Motor neuron (in vitro differentiated cells): ENCODE results near the gene ZNF598. TPM values are rescaled to one million over a fixed set of nuclear protein-coding genes. Genes with fewer than 3 reads are reported as not detected.
"Not testable (repeated sequence)": the region's sequence is repeated elsewhere in the genome, so short reads cannot be mapped to it uniquely, and the experiment has no call there.

Experiments used
- ATAC-seq, 8 experiments: fragments of 200-7000 bp; cut with Tn5 transposase; replicated peaks in 6 of 8; 2 replicates each; pipeline ENCODE4 v1.8.0; 2021; ENCODE audit warnings: mild to moderate bottlenecking in 8 of 8, moderate library complexity in 8 of 8
- H3K27ac ChIP-seq, 2 donors: fragments of 250-450 bp; sonication (Bioruptor Pico); 2 replicates each; pipeline ENCODE4 v1.9.0; 2021; ENCODE audit warnings: antibody characterized with exemption in 2 of 2, mild to moderate bottlenecking in 2 of 2, moderate library complexity in 1 of 2
- H3K4me1 ChIP-seq, 2 donors: fragments of 250-450 bp; sonication (Bioruptor Pico); replicated peaks in 1 of 2; 2 replicates each; pipeline ENCODE4 v1.6.1; 2021; ENCODE audit warnings: antibody characterized with exemption in 2 of 2, mild to moderate bottlenecking in 2 of 2, moderate library complexity in 1 of 2
- H3K4me3 ChIP-seq, 5 donors: fragments of 250-450 bp; sonication (Bioruptor Pico); 2 replicates each; pipeline ENCODE4 v1.9.0; 2021; ENCODE audit warnings: antibody characterized with exemption in 5 of 5, mild to moderate bottlenecking in 5 of 5, moderate library complexity in 4 of 5
- WGBS, 10 experiments: fragments of 450-650 bp; shearing (Covaris generic); methylation state at CpG; one replicate each; pipeline ENCODE4 v1.0.0; 2022; 5-methylcytosine and 5-hydroxymethylcytosine counted together
- in situ Hi-C, 9 experiments: fragments of 400-800 bp; cut with MboI; loops; one replicate each; pipeline ENCODE4 v1.15.0; 2021; ENCODE audit warnings: low sequenced_read_pairs in 9 of 9, low pct_unique_long_range_greater_than_20kb in 2 of 9; ENCODE audit not compliant: unreplicated experiment in 9 of 9
- total RNA-seq, 8 experiments: library from RNA; unstranded; fragments of 300-600 nt; gene quantifications; 2 replicates each; pipeline versions ENCODE4 v1.2.3 to v1.2.4, GENCODE V29; 2022

Gene ZNF598
- total RNA-seq, 8 experiments from 2014 or later, result 17.6 to 49.1 (median 27.6) TPM

- Histone ChIP-seq H3K27ac (peak overlapping the region in 1 of 2 donors; percentile 59), H3K4me3 (no peak overlapping the region), H3K4me1 (peaks cover 25 to 36% of the 10 kb centered on the region in 2 donors)
- WGBS, 10 experiments, result 56 to 85% (median 70%) methylated on average over 2 to 15 of the region's 41 CpGs; no CpG with 5 or more reads in 7 of the 10 experiments
- no peak for ATAC-seq
- in situ Hi-C loops, result loop anchor here in 1 of 9 experiments (25.0 kb wide), 1 partner anchor 99 kb away; the partner anchor contains the start of genes PKD1 and RAB26
Observed at GRCh38 chr16:2038382-2039231, 29.0 kb upstream of the ZNF598 start.

GRCh38 chr16:2037647-2038381, 28.2 kb upstream of the ZNF598 start:
- Histone ChIP-seq H3K4me1 (peaks cover 25 to 36% of the 10 kb centered on the region in 2 donors), H3K4me3 (no peak overlapping the region), H3K27ac (peak overlapping the region in 1 of 2 donors; percentile 28)
- ATAC-seq, result no peak
- WGBS, 10 experiments, result 60 to 100% (median 76%) methylated on average over 1 to 10 of the region's 29 CpGs; no CpG with 5 or more reads in 6 of the 10 experiments
- in situ Hi-C loops, result loop anchor here in 1 of 9 experiments (25.0 kb wide), 1 partner anchor 99 kb away; the partner anchor contains the start of genes PKD1 and RAB26

GRCh38 chr16:2037115-2037514, 27.5 kb upstream of the ZNF598 start:
- Histone ChIP-seq H3K4me3 (no peak overlapping the region), H3K4me1 (peaks cover 25 to 31% of the 10 kb centered on the region in 2 donors), H3K27ac (no peak overlapping the region)
- 90 to 100% methylated on average over 1 to 2 of the region's 15 CpGs; no CpG with 5 or more reads in 8 of the 10 experiments for WGBS, 10 experiments
- in situ Hi-C loops, result loop anchor here in 1 of 9 experiments (25.0 kb wide), 1 partner anchor 100 kb away; the partner anchor contains the start of genes PKD1 and RAB26
- ATAC-seq, result no peak

- WGBS, 10 experiments, result 80 to 83% methylated on average over 4 to 8 of the region's 47 CpGs; no CpG with 5 or more reads in 8 of the 10 experiments
- no peak for ATAC-seq
- peak overlapping the region in 1 of 2 donors; percentile 68 for H3K27ac ChIP-seq
- in situ Hi-C loops, result loop anchor here in 1 of 9 experiments (25.0 kb wide), 1 partner anchor 101 kb away; the partner anchor contains the start of genes PKD1 and RAB26
- H3K4me1 ChIP-seq, result peaks cover 25 to 31% of the 10 kb centered on the region in 2 donors
- H3K4me3 ChIP-seq, result no peak overlapping the region
Observed at GRCh38 chr16:2036200-2036966, 26.8 kb upstream of the ZNF598 start.

- WGBS, 10 experiments, result 59 to 66% methylated on average over 4 to 7 of the region's 34 CpGs; no CpG with 5 or more reads in 8 of the 10 experiments
- H3K27ac ChIP-seq, result peak overlapping the region in 1 of 2 donors; percentile 68
- no peak overlapping the region for H3K4me3 ChIP-seq
- H3K4me1 ChIP-seq, result peaks cover 25 to 31% of the 10 kb centered on the region in 2 donors
- peak; percentile 22 to 66 (median 53) for ATAC-seq
- in situ Hi-C loops, result loop anchor here in 1 of 9 experiments (25.0 kb wide), 1 partner anchor 102 kb away; the partner anchor contains the start of genes PKD1 and RAB26
Observed at GRCh38 chr16:2035431-2036199, 26.0 kb upstream of the ZNF598 start.

GRCh38 chr16:2034696-2035430, 25.2 kb upstream of the ZNF598 start:
- in situ Hi-C loops, result loop anchor here in 1 of 9 experiments (25.0 kb wide), 1 partner anchor 102 kb away; the partner anchor contains the start of genes PKD1 and RAB26
- Histone ChIP-seq H3K27ac (no peak overlapping the region), H3K4me3 (no peak overlapping the region), H3K4me1 (peaks cover 20 to 23% of the 10 kb centered on the region in 2 donors)
- WGBS, 10 experiments, result no CpG with 5 or more reads among the region's 17 CpGs
- ATAC-seq, result no peak

- H3K4me3 ChIP-seq, H3K27ac ChIP-seq: not testable (repeated sequence)
- H3K4me1 ChIP-seq, result peaks cover 13 to 16% of the 10 kb centered on the region in 2 donors
- in situ Hi-C loops, result loop anchor here in 1 of 9 experiments (25.0 kb wide), 1 partner anchor 103 kb away; the partner anchor contains the start of genes PKD1 and RAB26
- ATAC-seq, result peak in 2 of 8 experiments; percentile 4
- WGBS, 10 experiments, result 80% methylated on average over 1 of the region's 32 CpGs; no CpG with 5 or more reads in 9 of the 10 experiments
Observed at GRCh38 chr16:2033909-2034695, 24.5 kb upstream of the ZNF598 start.

GRCh38 chr16:2033057-2033908, 23.7 kb upstream of the ZNF598 start:
- Histone ChIP-seq H3K27ac (no peak overlapping the region), H3K4me3 (no peak overlapping the region), H3K4me1 (peaks cover 5 to 12% of the 10 kb centered on the region in 2 donors)
- in situ Hi-C loops, result loop anchor here in 1 of 9 experiments (25.0 kb wide), 1 partner anchor 104 kb away; the partner anchor contains the start of genes PKD1 and RAB26
- 0 to 68% (median 34%) methylated on average over 1 to 3 of the region's 37 CpGs; no CpG with 5 or more reads in 6 of the 10 experiments for WGBS, 10 experiments
- ATAC-seq, result peak; percentile 30 to 88 (median 71)

- no peak overlapping the region for H3K27ac ChIP-seq
- H3K4me1 ChIP-seq, result peaks cover 6 to 12% of the 10 kb centered on the region in 2 donors
- in situ Hi-C loops, result loop anchor here in 1 of 9 experiments (25.0 kb wide), 1 partner anchor 105 kb away; the partner anchor contains the start of genes PKD1 and RAB26
- H3K4me3 ChIP-seq, result no peak overlapping the region
- WGBS, 10 experiments, result 60 to 100% methylated on average over 1 of the region's 15 CpGs; no CpG with 5 or more reads in 8 of the 10 experiments
- ATAC-seq, result peak in 5 of 8 experiments; percentile 1 to 14 (median 5)
Observed at GRCh38 chr16:2032285-2033056, 22.9 kb upstream of the ZNF598 start.
